Large intestine (tissue), 3 donors: ENCODE data around the gene LAMC1. TPM values are rescaled to one million over a fixed set of nuclear protein-coding genes. Genes with fewer than 3 reads are reported as not detected.

ENCODE experiments used
- DNase-seq, 2 donors: peaks; one replicate each; pipeline versions ENCODE4 v3.0.0 to v3.0.0-alpha.2; 2013
- H3K27ac ChIP-seq: one replicate; pipeline ENCODE4 v1.5.1; 2013; ENCODE audit warnings: low read length
- H3K27me3 ChIP-seq: 2 replicates; pipeline ENCODE4 v1.6.1; 2013; ENCODE audit warnings: low read length; ENCODE audit not compliant: control insufficient read depth, insufficient read depth
- H3K36me3 ChIP-seq: 2 replicates; pipeline ENCODE4 v1.6.1; 2013; ENCODE audit warnings: low read length; ENCODE audit not compliant: control insufficient read depth, insufficient read depth
- H3K4me1 ChIP-seq: one replicate; pipeline ENCODE4 v1.6.1; 2013; ENCODE audit warnings: low read length; ENCODE audit not compliant: control insufficient read depth, insufficient read depth
- H3K4me3 ChIP-seq: one replicate; pipeline ENCODE4 v1.5.1; 2013; ENCODE audit warnings: low read length
- H3K9me3 ChIP-seq: one replicate; pipeline ENCODE4 v1.6.1; 2013; ENCODE audit warnings: mild to moderate bottlenecking, low read depth, low read length, moderate library complexity; ENCODE audit not compliant: control insufficient read depth
- WGBS: methylation state at CpG from one replicate; pipeline ENCODE4 v1.1.5; 2013; ENCODE audit warnings: low lambda C conversion rate; ENCODE audit not compliant: insufficient coverage; 5-methylcytosine and 5-hydroxymethylcytosine counted together
- polyA plus RNA-seq: library from polyadenylated mRNA; unstranded; fragments of 120-200 nt; gene quantifications from one replicate; pipeline ENCODE4 v1.2.1, GENCODE V29; 2013

LAMC1 gene
- polyA plus RNA-seq, 1 donor = 93.3 TPM

GRCh38 chr1:183103577-183103976 is 80.4 kb downstream of the LAMC1 start:
- Histone ChIP-seq H3K36me3 (peaks cover 15% of the 10 kb centered on the region), H3K4me1 (peaks cover 11% of the 10 kb centered on the region), H3K4me3 (no peak overlapping the region), H3K9me3 (no peaks in the 10 kb centered on the region), H3K27me3 (no peaks in the 10 kb centered on the region), H3K27ac (no peak overlapping the region)
- no peak for DNase-seq
- WGBS = 71% methylated on average over 1 of the region's 4 CpGs

GRCh38 chr1:183105449-183105848 is 82.2 kb downstream of the LAMC1 start:
- peaks cover 6% of the 10 kb centered on the region for H3K4me1 ChIP-seq
- WGBS = 100% methylated on average over 1 of the region's 3 CpGs
- H3K9me3 ChIP-seq = no peaks in the 10 kb centered on the region
- H3K27ac ChIP-seq = no peak overlapping the region
- H3K27me3 ChIP-seq = no peaks in the 10 kb centered on the region
- DNase-seq = no peak
- H3K36me3 ChIP-seq = peaks cover 21% of the 10 kb centered on the region
- H3K4me3 ChIP-seq = no peak overlapping the region

GRCh38 chr1:183106166-183106565 is 82.9 kb downstream of the LAMC1 start:
- DNase-seq = no peak
- Histone ChIP-seq H3K4me1 (no peaks in the 10 kb centered on the region), H3K4me3 (no peak overlapping the region), H3K27ac (no peak overlapping the region), H3K36me3 (peaks cover 24% of the 10 kb centered on the region), H3K27me3 (no peaks in the 10 kb centered on the region), H3K9me3 (no peaks in the 10 kb centered on the region)
- no CpG with 5 or more reads among the region's 4 CpGs for WGBS

GRCh38 chr1:183106746-183107145 is 83.5 kb downstream of the LAMC1 start:
- WGBS = no CpG with 5 or more reads among the region's 2 CpGs
- H3K9me3 ChIP-seq = no peaks in the 10 kb centered on the region
- H3K27ac ChIP-seq = no peak overlapping the region
- peaks cover 24% of the 10 kb centered on the region for H3K36me3 ChIP-seq
- H3K4me3 ChIP-seq = no peak overlapping the region
- no peaks in the 10 kb centered on the region for H3K27me3 ChIP-seq
- H3K4me1 ChIP-seq = no peaks in the 10 kb centered on the region
- no peak for DNase-seq

GRCh38 chr1:183110326-183110880 is 87.2 kb downstream of the LAMC1 start:
- WGBS = no CpG with 5 or more reads among the region's 8 CpGs
- Histone ChIP-seq H3K9me3 (no peaks in the 10 kb centered on the region), H3K36me3 (peaks cover 29% of the 10 kb centered on the region), H3K4me3 (no peak overlapping the region), H3K4me1 (no peaks in the 10 kb centered on the region), H3K27ac (no peak overlapping the region), H3K27me3 (no peaks in the 10 kb centered on the region)
- DNase-seq = no peak

- H3K27me3 ChIP-seq = no peaks in the 10 kb centered on the region
- WGBS = no CpG with 5 or more reads among the region's 9 CpGs
- H3K27ac ChIP-seq = no peak overlapping the region
- no peak for DNase-seq
- no peaks in the 10 kb centered on the region for H3K4me1 ChIP-seq
- H3K4me3 ChIP-seq = no peak overlapping the region
- H3K36me3 ChIP-seq = peaks cover 50% of the 10 kb centered on the region
- H3K9me3 ChIP-seq = no peaks in the 10 kb centered on the region
These were observed 91.2 kb downstream of the LAMC1 start for GRCh38 chr1:183114441-183114840.

GRCh38 chr1:183116416-183116815 is 93.2 kb downstream of the LAMC1 start:
- no peak for DNase-seq
- Histone ChIP-seq H3K27ac (no peak overlapping the region), H3K4me3 (no peak overlapping the region), H3K4me1 (no peaks in the 10 kb centered on the region), H3K27me3 (no peaks in the 10 kb centered on the region), H3K9me3 (no peaks in the 10 kb centered on the region), H3K36me3 (peaks cover 52% of the 10 kb centered on the region)
- no CpG with 5 or more reads among the region's 4 CpGs for WGBS

- peaks cover 75% of the 10 kb centered on the region for H3K36me3 ChIP-seq
- WGBS = no CpG with 5 or more reads among the region's 3 CpGs
- no peaks in the 10 kb centered on the region for H3K9me3 ChIP-seq
- no peak for DNase-seq
- H3K4me3 ChIP-seq = no peak overlapping the region
- H3K27me3 ChIP-seq = no peaks in the 10 kb centered on the region
- no peaks in the 10 kb centered on the region for H3K4me1 ChIP-seq
- H3K27ac ChIP-seq = no peak overlapping the region
These were observed 98.4 kb downstream of the LAMC1 start for GRCh38 chr1:183121609-183122008.

- no CpG with 5 or more reads among the region's 2 CpGs for WGBS
- Histone ChIP-seq H3K27ac (no peak overlapping the region), H3K4me3 (no peak overlapping the region), H3K9me3 (no peaks in the 10 kb centered on the region), H3K36me3 (peaks cover 76% of the 10 kb centered on the region), H3K4me1 (no peaks in the 10 kb centered on the region), H3K27me3 (no peaks in the 10 kb centered on the region)
- DNase-seq = no peak
These were observed 101.0 kb downstream of the LAMC1 start for GRCh38 chr1:183124259-183124658.

GRCh38 chr1:183125279-183125999 is 102.2 kb downstream of the LAMC1 start:
- Histone ChIP-seq H3K4me3 (no peak overlapping the region), H3K27me3 (no peaks in the 10 kb centered on the region), H3K4me1 (no peaks in the 10 kb centered on the region), H3K36me3 (peaks cover 79% of the 10 kb centered on the region), H3K27ac (no peak overlapping the region), H3K9me3 (no peaks in the 10 kb centered on the region)
- no peak for DNase-seq
- WGBS = no CpG with 5 or more reads among the region's 5 CpGs

- H3K27me3 ChIP-seq = no peaks in the 10 kb centered on the region
- H3K27ac ChIP-seq = no peak overlapping the region
- no peaks in the 10 kb centered on the region for H3K4me1 ChIP-seq
- no peak overlapping the region for H3K4me3 ChIP-seq
- no peak for DNase-seq
- peaks cover 77% of the 10 kb centered on the region for H3K36me3 ChIP-seq
- no peaks in the 10 kb centered on the region for H3K9me3 ChIP-seq
- WGBS = no CpG with 5 or more reads among the region's 5 CpGs
These were observed 102.8 kb downstream of the LAMC1 start for GRCh38 chr1:183126000-183126366.
